Stimulated activated CD8-positive, alpha-beta memory T cell treated with anti-CD3 and anti-CD28 coated beads, Interleukin-15, amount 100 ng/mL, for 24 hours (primary cell): ENCODE measurements around the gene PDGFD.

Experiments used
- DNase-seq: peaks from one replicate; pipeline ENCODE4 v3.0.0-alpha.2; 2020; ENCODE audit warnings: low read depth

Gene PDGFD

DNA sequence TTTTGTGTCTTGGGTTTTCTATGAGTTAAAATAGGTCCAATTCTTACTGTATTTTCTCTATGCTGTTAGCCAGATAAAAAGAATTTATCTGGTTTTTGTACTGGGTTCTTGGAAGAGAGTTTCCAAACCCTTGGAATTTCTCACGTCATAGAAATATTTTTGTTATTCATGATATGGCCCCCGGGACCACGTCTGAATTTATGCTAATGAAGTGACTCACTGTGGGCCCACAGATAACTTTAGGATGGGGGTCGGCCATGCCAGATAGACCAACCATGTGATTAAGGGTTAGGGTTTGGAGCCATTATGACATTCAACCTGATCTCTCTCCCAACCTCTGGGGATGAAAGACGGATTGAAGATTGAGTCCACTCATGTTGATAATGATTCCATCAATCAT, 163.1 kb downstream of the PDGFD start:
- DNase-seq: no peak

DNA sequence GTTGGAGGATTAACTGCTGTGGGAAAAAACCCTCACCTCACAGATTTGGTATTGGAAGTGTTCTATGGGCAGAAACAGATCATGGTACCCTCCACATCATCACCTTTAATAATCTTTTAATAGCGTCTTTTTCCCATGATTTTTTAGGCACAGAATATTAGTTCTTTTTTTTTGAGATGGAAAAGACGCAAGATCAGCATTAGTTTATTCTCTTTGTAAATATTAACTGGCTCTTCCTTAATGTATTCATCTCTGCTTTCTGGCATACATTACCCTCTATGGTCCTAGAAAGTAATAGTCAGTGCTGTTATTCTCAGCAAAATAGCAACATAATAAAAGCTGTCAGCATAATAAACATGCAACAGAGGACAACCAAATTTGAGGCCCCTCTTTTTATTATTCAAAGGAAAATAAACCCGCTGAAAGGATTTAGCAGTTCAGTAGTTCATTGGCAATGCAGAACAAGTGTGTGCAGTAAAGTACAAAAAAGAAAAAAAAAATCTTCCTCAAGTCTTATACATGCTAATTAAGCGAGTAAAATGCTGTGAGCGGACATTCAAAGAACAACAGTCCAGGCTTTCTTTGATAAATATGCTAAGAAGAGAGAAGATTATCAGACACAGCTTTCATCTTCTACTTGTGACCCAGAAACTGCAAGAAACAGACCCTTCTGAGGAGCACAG, 165.0 kb downstream of the PDGFD start:
- no peak for DNase-seq

DNA sequence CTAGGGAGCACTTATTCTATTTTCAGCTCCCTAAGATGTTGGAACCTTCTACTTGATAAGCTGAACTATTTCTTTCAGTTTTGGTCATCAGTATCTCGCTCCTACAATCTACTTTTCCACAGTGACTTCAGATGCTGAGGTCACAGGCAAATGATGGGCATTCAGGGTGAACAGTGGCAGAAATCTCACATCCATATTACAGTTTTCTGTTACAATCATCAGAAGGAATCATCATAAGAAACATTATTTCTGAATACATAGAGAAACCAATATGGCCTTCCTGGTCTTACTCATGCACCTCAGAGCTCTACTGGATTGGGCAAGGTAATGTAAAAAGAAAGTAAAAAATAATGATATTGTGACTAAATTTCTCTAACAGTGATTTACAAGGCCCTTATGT, 166.9 kb downstream of the PDGFD start:
- no peak for DNase-seq

DNA sequence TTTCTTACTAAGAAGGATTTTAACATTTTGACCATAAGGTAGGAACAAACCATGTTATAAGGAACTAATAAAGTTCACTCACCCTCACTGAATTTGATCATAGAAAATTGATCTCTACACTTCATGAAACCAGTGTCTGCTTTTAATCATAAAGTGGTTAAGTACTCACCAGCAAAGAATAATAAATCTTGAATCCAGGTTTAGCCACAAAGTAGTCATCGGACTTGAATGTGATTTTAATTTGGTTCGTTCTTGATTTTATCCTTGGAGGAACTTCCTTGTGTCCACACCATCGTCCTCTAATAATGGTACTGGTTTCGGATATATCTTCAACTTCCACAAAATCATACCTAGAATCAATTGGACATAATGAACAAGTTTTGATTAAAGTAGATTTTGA, 168.1 kb downstream of the PDGFD start:
- DNase-seq: no peak

DNA sequence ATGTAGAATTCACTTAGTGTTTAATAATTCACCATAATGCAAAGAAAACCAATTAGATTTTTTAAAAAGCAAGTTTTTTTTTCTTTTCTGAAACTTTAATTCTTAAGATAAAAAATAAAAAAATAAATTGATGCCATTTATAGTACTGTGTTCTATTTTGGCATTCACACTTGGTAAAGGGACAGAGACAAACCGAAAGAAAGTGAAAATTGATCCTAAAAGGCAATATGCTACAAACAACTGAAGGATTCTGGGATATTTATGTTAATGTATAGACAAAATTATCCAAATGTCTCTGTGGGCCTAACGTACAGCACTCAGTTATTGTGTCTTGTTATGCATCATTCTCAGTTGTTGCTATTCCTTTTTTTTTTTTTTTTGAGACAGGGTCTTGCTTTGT, 169.4 kb downstream of the PDGFD start:
- DNase-seq: no peak

DNA sequence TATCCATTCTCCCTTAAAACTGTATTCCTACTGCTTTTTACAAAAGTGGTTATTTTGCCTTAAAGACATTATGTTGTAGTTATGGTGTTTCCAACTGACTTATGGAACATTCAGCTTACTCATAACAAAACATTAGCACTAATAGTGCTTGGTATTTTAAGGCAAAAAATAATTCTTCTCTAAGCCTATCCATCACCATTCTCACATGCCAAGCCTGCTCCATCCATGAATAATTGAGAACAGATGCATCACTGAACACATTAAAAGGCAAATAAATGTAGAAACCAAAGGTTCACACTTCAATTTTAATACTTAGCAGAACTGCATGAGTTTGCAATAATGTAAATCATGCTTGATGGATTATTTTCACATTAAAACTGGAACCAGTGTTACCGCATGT, 169.9 kb downstream of the PDGFD start:
- no peak for DNase-seq

DNA sequence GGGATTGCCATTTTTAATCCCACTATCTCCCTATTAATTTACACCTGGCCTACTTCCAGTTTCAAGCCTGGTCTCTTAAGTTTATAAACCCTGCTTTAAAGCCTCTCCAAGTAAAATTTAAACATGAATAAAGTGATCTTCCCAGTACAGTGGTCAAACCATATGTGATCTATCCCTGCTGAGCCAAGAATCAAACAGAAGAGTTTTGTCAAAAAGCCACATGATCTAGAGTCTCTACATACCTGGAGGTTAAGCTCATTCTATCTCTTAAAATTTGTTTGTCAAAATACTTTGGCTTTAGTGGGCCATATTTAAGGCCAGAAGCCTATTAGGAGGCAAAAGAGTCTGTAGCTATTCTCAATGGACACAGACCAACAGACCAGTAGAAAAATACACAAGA, 170.4 kb downstream of the PDGFD start:
- DNase-seq: no peak

DNA sequence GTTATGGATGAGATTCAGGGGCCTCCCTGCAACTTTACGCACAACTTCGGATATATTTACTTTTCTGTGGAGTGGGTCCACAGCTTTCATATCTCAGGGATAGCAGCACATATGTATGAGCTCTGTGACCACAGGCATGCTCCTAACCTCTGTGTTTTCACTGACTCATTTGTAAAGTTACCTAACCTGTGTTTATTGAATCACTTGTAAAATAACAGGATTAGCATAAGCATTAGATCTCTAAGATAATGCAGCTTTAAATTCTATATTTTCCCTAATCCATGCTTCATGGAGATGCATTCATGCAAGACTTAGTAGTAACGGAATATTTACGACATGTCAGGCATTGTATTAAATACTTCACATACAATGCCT, 175.4 kb downstream of the PDGFD start:
- DNase-seq: no peak

DNA sequence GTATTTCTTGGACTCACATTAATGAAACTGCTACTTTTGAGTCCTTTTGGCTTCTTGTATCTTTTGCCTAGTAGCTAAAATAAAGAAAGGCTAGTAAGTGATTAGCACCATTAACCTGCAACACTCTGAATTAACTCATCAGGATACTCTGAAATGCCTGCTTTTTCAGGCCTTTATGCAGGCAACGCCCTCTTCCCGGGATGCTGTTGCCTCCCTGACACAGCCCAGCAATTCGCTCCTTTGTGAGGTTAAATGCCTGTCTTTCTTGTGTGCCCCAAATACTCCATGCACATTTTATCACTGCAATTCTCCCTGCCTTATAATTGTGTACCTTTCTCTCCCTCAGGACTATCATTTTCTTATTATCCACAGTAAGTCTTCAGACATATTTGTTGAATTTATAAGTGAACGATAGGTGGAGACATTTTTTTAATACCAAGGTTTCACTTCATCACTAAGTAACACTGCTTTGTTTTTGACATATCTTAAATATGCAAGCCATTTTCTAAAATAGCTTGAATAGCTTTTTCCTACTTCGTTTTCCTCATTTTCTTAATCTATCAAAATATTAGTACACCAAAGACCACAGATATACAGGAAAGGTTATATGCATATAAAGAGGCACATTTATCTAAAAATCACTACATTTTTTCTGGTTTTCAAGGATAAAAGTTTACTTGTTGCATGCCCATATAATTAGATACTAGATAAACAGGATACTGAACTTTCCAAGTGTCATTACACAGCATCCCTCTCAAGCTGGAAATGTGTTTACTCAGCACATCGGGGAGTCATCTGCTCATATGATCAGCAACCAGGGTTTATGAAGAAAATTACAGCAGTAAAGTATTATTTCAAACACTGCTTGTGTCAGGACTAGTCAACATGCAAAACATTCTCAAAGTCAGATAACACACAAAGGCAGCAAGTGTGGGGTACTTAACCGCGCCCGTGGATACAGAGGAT, 176.0 kb downstream of the PDGFD start:
- DNase-seq: no peak

DNA sequence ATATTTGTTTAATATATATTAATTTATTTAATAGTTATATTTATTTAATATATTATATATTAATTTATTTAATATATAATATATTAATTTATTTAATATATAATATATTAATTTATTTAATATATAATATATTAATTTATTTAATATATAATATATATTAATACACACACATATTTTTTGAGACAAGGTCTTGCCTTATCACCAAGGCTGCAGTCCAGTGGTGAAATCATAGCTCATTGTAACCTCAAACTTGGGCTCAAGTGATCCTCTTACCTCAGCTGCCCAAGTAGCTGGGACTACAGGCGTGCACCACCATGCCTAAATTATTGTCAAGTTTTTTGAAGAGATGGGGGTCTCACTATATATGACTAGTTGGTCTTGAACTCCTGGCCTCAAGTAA, 178.9 kb downstream of the PDGFD start:
- DNase-seq: no peak

DNA sequence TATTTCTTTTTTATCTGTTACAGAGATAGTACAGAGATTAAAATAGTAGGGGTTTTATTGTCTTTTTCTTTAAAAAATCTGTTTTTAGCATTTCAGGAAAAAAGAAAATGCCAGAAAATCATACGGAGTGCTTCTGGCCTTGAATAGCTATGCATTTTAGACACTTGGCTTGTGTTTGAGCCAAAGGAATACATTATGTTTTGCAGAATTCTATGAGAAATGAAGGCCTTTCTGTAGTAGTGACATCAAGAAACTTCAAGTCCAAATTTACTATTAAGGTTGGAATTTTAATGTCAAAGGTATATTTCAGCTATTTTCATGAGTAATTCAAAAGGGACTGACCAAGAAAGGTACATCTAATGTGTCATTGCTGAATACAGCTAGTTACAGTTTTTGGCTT, 183.8 kb downstream of the PDGFD start:
- DNase-seq: no peak

DNA sequence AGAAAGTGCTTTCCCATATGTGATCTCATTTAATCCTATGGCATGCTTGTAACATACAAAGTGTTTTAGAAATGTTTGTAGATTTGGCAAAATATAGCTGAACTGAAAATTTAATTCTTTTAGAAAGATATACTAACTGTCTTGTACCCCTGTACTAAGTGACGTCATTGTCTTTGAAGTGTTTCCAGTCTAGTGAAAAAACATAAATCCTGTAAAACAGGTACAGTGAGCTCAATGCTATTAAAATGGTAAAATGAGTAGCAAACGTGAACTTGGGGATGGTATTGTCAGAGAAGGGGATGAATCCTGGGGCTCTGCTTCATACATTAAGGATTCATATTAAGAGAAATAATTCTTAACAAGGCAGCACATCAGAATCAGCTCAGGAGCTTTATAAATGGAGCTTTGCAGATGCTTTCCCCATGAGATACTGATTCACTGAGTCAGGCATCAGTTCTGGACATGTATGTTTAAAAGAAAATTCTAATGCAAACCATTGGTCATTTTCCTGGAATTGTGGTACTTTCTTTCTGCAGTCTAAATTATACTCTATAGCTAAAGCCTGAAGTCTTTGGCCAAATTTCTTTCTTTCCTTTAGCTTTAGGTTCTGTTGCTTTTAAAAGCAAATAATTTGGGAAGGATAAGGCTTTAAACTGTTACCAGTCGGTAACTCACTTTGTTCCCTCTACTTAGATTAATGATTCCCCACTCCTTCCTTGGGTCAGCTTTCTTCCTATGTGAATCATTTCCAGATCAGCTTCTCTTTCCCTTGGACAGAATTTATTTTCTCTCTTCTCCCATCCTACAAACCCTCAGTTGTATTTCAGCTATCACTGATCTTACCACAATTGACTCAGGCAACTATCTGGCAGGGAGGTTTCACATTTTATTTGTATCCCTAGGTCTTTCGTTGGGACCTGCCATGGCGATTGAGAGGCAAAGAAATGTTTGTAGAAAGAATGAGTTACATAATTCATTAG, 185.0 kb downstream of the PDGFD start:
- no peak for DNase-seq

DNA sequence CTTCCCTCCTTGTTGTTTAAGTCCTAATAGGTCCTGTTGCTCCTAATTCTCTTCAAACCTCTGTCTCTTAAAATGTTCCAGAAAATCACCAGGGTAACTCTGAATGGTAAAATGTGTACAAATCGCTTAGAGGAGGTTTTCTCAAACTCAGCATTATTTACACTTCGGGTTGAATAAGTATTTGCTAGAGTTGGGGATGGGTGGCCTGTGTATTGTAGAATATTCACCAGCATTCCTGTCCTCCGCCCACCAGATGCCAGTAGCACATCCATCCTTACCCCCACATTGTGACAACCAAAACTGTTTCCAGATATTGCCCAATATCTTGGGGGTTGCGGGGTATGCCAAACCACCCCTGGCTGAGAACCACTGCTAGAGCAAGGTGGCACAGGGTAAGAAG, 191.9 kb downstream of the PDGFD start:
- no peak for DNase-seq

DNA sequence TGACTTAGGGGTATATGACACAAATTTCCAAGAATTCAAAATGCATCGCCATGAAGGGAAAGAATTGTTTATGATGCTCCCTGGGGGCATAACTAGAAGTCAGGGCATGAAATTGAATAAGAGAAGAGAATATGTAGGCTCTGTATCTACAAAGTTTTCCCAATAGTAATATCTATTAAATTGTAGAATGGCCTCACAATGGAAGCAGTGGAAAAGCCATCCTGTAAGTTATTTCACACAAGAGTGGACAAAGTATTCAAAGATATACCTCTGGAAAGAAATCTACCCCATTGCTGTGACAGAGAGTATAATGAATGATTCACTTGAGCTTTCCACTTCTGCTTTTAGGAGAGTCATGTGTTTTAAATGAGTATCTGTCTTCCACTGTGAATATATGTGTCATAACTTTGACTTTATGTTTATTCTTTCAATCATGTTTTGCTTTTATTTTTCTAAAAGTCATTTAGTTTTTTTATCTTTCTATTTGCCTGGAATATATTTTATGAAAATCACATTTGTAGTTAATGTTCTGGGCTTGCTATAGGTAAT, 193.2 kb downstream of the PDGFD start:
- no peak for DNase-seq

DNA sequence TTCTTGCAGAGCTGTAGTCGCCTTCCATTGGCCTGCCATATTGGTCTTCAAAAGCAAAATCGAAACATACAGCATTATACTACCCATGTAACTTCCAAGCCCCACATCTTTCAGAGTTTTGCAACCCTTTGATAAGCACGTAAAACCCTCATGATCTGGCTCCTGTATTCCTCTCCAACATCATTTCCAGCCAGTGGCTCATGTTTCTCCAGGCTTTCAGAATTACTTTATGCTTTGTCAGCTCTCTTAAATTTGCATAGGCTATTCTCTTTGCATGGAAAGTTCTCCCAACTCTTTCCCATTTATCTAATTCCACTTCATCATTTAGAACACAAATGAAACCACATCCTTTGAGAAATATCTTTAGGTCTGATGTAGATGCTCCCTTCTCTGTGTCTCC, 195.3 kb downstream of the PDGFD start:
- DNase-seq: no peak

DNA sequence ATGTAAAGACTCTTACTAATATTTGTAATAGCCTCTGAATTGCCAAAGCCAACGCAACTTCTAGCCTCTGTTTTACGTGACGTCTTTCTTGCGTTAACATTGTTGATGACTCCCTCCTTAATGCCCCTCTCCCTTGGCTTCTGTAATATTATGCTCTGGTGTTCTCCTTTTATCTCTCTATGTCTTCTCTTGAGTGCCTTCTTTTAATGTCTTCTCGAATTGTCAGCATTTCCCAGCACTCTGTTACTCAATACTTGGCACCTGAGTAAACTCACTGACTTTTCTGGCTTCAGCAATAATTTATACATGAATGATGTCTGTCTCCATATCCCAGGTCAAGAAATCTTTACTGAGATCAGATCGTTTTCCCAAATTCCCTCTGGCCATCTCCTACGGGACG, 196.0 kb downstream of the PDGFD start:
- DNase-seq: no peak

DNA sequence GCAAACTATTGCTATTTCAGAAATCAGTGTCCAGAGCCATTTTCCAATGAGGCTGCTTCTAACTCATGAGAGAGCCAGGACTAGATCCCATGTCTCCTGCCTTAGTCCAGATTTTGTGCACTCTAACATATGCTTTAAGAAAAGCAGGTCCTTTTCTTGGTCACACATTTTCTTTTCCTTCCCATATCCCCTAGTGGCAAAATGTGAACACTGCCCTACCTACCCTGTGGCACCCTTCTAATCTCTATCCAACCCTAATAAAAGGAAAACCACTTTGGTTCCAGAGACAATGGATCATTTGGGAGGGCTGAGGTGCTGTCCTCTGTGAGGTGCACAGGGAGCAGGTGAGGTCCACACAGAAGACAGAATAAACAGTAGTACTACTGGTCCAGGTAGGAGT, 199.6 kb downstream of the PDGFD start:
- no peak for DNase-seq

DNA sequence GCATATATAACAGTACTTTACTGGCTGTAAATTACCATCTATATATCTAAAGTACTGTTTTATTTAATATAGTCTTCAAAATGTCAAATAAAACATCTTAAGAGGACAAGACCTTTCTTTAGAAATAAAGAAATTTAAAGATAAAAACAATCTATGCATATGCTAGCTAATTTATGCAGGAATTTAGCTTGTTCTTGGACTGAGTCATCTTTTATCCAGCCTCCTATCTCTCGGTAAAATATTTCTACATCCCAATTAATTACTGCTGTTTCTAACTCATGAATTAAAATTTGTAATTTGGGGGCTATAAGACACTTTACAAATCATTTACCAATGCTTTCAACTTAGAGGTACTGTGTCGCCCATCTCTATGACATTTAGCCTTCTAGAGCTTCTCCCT, 200.3 kb downstream of the PDGFD start:
- no peak for DNase-seq

DNA sequence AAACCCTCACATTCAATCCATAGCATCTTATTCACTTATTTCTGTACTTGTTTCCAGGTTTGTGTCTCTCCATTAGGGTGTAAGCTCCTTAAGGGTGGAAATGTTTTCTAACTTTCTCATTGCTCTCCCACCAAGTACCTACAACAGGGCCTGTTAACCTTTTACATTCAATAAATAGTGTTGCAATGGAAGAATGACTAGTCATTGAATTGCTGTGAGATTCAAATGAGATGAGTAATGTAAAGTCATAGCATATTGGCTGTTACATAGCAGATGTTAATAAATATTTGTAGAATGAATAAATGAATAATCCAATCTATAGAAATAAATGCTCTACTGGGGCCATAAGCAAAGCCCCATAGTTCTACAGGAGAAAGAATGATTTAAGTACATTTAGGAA, 202.9 kb downstream of the PDGFD start:
- no peak for DNase-seq

DNA sequence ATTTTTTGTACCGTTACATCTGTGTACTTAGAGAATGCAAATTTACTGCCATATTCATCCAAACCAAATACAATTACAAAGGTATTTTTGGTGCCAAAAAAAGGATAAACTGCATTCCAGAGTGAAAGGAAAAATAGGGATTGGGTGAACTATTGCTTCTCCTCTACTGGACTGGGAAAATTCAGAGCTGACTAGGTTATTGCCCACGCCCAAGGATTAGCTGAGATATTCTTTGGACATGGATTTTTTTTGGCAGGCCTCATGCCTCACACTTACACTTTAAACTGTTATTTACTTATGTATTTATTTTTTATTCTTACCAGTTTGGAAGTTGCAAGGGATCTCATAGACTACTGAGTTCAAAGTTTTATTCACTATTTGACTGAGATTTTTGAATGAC, 203.8 kb downstream of the PDGFD start:
- DNase-seq: no peak

DNA sequence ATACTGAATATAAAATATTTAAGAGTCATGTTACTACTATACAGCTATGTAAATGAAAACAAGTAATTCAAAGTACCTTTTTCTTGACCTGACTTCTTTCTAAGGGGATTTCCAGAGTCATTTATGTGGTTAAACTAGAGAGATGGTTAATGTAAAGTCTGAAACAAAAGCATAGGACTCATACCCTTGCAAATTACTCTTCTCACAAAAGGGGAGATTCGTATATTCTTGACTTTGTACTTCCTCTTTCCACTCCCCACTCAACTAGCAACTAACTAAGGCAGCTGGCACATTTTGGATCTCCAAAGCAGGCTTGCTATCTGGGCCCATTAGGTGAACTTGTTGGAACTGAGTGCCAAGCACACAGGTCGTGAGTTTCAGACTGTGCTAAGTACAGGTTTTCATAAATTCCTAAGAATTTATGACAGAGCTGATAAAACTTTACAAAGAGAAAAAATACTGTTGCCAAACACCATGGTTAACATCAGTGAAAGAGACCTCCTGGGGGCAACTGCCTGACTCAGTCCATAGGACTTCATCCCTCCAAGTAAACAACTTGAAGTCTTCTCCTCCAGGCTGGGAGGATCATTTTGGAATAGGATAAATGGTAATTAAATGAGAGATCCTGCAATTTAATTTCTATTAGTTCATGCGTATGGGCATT, 204.5 kb downstream of the PDGFD start:
- no peak for DNase-seq
